PC-9 (cell line): ENCODE measurements around the gene SKIDA1.

Source experiments
- EZH2 ChIP-seq: fragments of 200-600 bp; sonication (generic); IDR thresholded peaks from 2 replicates; pipeline ENCODE4 v1.8.0; 2017; ENCODE audit warnings: antibody characterized with exemption, low read depth
- TF ChIP-seq, protein P1 (sequence below): fragments of 200-600 bp; sonication (generic); conservative IDR thresholded peaks from 2 replicates; pipeline ENCODE4 v1.6.1; 2017; ENCODE audit warnings: mixed run types, antibody characterized with exemption, mild to moderate bottlenecking, moderate library complexity

DNA sequence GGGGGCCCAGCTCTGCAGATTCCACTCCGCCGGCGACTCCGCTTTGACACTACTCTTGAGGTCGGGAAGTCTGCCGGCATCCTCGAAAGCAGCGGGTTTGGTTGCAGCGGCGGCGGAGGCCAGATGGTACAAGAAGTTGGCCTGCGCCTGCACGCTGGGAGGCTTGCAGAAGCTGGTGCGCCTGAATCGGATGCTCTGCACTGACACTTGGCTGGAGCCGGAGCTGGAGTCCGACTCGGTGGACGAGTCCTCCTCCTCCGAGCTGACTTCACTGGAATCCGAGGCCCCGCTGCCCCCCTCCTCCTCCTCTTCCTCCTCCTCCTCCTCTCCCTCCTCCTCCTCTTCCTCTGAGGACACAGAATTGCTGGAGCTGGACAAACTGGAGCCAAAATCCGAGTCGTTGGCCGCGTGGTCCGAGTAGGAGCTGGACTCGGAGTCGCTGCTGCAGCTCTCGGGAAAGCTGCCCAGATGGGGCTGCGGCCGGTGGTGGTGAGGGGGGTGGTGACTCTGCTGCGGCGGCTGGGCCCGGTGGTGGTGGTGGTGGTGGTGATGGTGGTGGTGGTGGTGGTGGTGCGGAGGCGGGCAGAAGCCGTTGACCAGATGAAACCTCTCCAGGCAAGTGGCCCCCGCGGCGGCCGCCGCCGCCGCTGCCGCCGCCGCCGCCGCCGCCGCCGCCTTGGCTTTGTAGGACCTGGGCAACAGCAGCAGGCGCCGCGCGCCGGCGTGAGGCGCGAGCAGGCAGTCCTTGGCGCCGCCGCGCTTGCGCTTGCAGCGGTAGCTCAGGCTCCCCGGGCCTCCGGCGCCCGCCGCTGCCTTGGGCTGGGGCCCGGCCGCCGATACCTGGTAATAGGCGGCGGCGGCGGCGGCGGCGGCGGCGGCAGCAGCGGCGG lies 9.0 kb downstream of the SKIDA1 start:
- TF ChIP-seq, protein P1, sequence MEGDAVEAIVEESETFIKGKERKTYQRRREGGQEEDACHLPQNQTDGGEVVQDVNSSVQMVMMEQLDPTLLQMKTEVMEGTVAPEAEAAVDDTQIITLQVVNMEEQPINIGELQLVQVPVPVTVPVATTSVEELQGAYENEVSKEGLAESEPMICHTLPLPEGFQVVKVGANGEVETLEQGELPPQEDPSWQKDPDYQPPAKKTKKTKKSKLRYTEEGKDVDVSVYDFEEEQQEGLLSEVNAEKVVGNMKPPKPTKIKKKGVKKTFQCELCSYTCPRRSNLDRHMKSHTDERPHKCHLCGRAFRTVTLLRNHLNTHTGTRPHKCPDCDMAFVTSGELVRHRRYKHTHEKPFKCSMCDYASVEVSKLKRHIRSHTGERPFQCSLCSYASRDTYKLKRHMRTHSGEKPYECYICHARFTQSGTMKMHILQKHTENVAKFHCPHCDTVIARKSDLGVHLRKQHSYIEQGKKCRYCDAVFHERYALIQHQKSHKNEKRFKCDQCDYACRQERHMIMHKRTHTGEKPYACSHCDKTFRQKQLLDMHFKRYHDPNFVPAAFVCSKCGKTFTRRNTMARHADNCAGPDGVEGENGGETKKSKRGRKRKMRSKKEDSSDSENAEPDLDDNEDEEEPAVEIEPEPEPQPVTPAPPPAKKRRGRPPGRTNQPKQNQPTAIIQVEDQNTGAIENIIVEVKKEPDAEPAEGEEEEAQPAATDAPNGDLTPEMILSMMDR, result no peak
- no peak for TF ChIP-seq EZH2
